Measurements from ENCODE around the gene EFL1. TPM values are rescaled to one million over a fixed set of nuclear protein-coding genes. Genes with fewer than 3 reads are reported as not detected.

EFL1 gene
- total RNA-seq, 5 donors from 2014 or later (not counting 1 experiment from before 2014, with no cell fraction given) = 16.5 to 22.0 (median 20.1) TPM

DNA sequence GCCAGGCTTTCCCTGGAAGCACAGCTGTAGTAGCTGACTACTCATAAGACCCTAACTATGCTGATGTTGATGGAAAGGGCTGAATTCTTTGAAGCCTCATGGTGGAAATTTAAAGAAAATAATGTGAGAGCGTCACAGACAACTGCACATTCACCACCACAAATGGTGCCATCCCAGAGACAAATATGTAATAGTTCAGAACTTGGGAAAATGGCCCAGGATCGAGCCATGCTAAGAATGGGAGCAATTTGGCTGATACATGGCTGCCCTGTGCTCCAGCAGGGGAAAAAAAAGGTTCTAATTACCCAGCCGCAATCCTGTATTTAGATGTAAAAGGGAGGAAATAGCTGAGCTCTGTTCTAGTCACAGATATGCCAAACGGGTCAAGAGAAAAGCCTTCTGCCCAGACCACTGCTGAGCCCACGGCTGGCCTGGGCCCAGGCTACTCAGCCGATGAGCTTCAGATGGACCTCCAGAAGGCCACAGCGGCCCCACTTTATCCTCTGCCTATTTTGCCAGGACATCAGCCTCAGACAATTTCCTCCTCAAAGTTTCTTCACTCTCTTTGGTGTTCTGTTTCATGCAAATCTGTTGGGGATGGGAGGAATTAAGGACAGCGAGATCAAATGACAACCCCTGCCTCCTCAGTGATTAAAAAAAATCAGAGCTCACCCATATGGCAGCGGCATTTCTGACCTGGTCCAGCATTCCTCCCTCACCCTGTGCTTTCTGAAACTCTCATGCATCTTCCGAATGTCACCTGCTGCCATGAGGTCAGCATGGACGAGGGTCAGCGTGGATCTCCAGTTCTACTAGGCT lies 162.2 kb downstream of the EFL1 start:
- Mint-ChIP-seq H3K27ac (no peak overlapping the region), H3K9me3 (no peaks in the 10 kb centered on the region), H3K36me3 (no peaks in the 10 kb centered on the region), H3K4me3 (no peak overlapping the region), H3K4me1 (no peaks in the 10 kb centered on the region), H3K27me3 (peaks cover 3 to 13% of the 10 kb centered on the region in 2 donors)
- ChIA-PET POLR2A (no interaction called here), CTCF (interaction anchor here in 1 of 2 donors (0.7 kb wide), 1 partner anchor 8 kb away, joined by 5 read pairs; no protein-coding TSS in a partner anchor)
- WGBS (ENCODE audit: insufficient coverage) = 68% methylated on average over 7 of the region's 12 CpGs
- no peak for ATAC-seq (replicated peaks in 1 of 4)
- H3K36me3 ChIP-seq (ENCODE audit: control insufficient read depth in 2 of 2, extremely low read depth in 1 of 2, insufficient read depth in 1 of 2, low read length in 1 of 2) = no peaks in the 10 kb centered on the region
- H3K27ac ChIP-seq (ENCODE audit: low read length) = no peak overlapping the region
- peaks cover 0 to 6% of the 10 kb centered on the region in 2 experiments for H3K27me3 ChIP-seq (replicated peaks in 1 of 2; ENCODE audit: control insufficient read depth in 2 of 2, extremely low read depth in 1 of 2, insufficient read depth in 2 of 2, low read length in 1 of 2)
- H3K4me3 ChIP-seq (ENCODE audit: control insufficient read depth in 1 of 2, extremely low read depth in 1 of 2, low read length in 1 of 2) = no peak overlapping the region
- H3K4me1 ChIP-seq (ENCODE audit: control insufficient read depth in 1 of 2, extremely low read depth in 1 of 2, insufficient read depth in 2 of 2, low read length in 2 of 2) = no peaks in the 10 kb centered on the region
- no peaks in the 10 kb centered on the region for H3K9me3 ChIP-seq
- no peak for DNase-seq

GRCh38 chr15:82098674-82099073 lies 163.9 kb downstream of the EFL1 start:
- no peak for ATAC-seq (replicated peaks in 1 of 4)
- no peak for DNase-seq
- Mint-ChIP-seq H3K27me3 (peaks cover 0 to 13% of the 10 kb centered on the region in 2 donors), H3K4me3 (no peak overlapping the region), H3K4me1 (no peaks in the 10 kb centered on the region), H3K9me3 (peaks cover 0 to 6% (median 0%) of the 10 kb centered on the region in 3 donors), H3K36me3 (no peaks in the 10 kb centered on the region), H3K27ac (no peak overlapping the region)
- Histone ChIP-seq H3K4me3 (ENCODE audit: control insufficient read depth in 1 of 2, extremely low read depth in 1 of 2, low read length in 1 of 2) (no peak overlapping the region), H3K27me3 (replicated peaks in 1 of 2; ENCODE audit: control insufficient read depth in 2 of 2, extremely low read depth in 1 of 2, insufficient read depth in 2 of 2, low read length in 1 of 2) (peaks cover 0 to 7% of the 10 kb centered on the region in 2 experiments), H3K9me3 (no peaks in the 10 kb centered on the region), H3K36me3 (ENCODE audit: control insufficient read depth in 2 of 2, extremely low read depth in 1 of 2, insufficient read depth in 1 of 2, low read length in 1 of 2) (no peaks in the 10 kb centered on the region), H3K4me1 (ENCODE audit: control insufficient read depth in 1 of 2, extremely low read depth in 1 of 2, insufficient read depth in 2 of 2, low read length in 2 of 2) (no peaks in the 10 kb centered on the region), H3K27ac (ENCODE audit: low read length) (no peak overlapping the region)
- ChIA-PET CTCF (interaction anchor here (0.5 to 0.6 kb wide), 2 partner anchors 8 to 614 kb away, joined by 3 to 9 read pairs; no protein-coding TSS in a partner anchor), POLR2A (no interaction called here)
- WGBS (ENCODE audit: insufficient coverage) = 87% methylated on average over 15 of the region's 15 CpGs

DNA sequence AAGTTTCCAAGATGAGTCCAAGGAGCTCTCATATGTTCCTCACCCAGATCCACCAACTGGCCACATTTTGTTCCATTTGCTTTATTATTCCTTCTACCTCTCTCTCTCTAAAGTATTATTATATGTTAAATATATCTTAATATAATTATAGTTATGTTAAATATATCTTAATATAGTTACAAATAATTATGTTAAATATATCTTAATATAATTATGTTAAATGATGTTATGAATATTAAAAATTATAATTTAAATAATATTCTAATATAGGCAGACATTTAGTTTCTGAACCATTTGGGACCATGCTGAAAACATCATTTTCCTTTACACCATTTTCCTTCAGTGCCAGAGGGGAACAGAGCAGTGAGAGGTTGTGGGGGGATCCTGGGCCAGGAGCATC lies 166.7 kb downstream of the EFL1 start:
- CTCF ChIA-PET = no interaction called here
- Mint-ChIP-seq H3K9me3 (peaks cover 0 to 10% (median 0%) of the 10 kb centered on the region in 3 donors), H3K27ac (no peak overlapping the region), H3K27me3 (peaks cover 3 to 8% of the 10 kb centered on the region in 2 donors), H3K4me1 (no peaks in the 10 kb centered on the region), H3K36me3 (no peaks in the 10 kb centered on the region), H3K4me3 (no peak overlapping the region)
- ATAC-seq (replicated peaks in 1 of 4) (no peak), DNase-seq (no peak)
- H3K4me1 ChIP-seq (ENCODE audit: control insufficient read depth in 1 of 2, extremely low read depth in 1 of 2, insufficient read depth in 2 of 2, low read length in 2 of 2) = no peaks in the 10 kb centered on the region
- no peaks in the 10 kb centered on the region for H3K9me3 ChIP-seq
- POLR2A ChIA-PET = no interaction called here
- no peaks in the 10 kb centered on the region for H3K36me3 ChIP-seq (ENCODE audit: control insufficient read depth in 2 of 2, extremely low read depth in 1 of 2, insufficient read depth in 1 of 2, low read length in 1 of 2)
- no peak overlapping the region for H3K4me3 ChIP-seq (ENCODE audit: control insufficient read depth in 1 of 2, extremely low read depth in 1 of 2, low read length in 1 of 2)
- peaks cover 0 to 7% of the 10 kb centered on the region in 2 experiments for H3K27me3 ChIP-seq (replicated peaks in 1 of 2; ENCODE audit: control insufficient read depth in 2 of 2, extremely low read depth in 1 of 2, insufficient read depth in 2 of 2, low read length in 1 of 2)
- no peak overlapping the region for H3K27ac ChIP-seq (ENCODE audit: low read length)

DNA sequence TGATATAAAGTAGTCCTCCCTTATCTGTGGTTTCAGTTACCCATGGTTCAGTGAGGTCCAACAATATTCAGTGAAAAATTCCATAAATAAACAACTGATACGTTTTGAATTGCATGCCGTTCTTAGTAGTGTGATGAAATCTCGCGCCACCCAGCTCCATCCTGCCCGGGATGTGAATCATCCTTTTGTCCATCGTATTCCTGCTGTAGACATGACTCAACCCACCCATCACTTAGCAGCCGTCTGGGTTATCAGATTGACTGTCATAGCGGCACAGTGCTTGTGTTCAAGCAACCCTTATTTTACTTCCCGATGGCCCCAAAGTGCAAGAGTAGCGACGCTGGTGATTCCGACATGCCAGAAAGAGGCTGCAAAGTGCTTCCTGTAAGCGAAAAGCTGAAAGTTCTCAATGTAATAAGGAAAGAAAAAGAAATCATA lies 168.7 kb downstream of the EFL1 start:
- Histone ChIP-seq H3K4me1 (ENCODE audit: control insufficient read depth in 1 of 2, extremely low read depth in 1 of 2, insufficient read depth in 2 of 2, low read length in 2 of 2) (no peaks in the 10 kb centered on the region), H3K4me3 (ENCODE audit: control insufficient read depth in 1 of 2, extremely low read depth in 1 of 2, low read length in 1 of 2) (no peak overlapping the region), H3K27me3 (replicated peaks in 1 of 2; ENCODE audit: control insufficient read depth in 2 of 2, extremely low read depth in 1 of 2, insufficient read depth in 2 of 2, low read length in 1 of 2) (peaks cover 0 to 7% of the 10 kb centered on the region in 2 experiments), H3K27ac (ENCODE audit: low read length) (no peak overlapping the region), H3K36me3 (ENCODE audit: control insufficient read depth in 2 of 2, extremely low read depth in 1 of 2, insufficient read depth in 1 of 2, low read length in 1 of 2) (no peaks in the 10 kb centered on the region), H3K9me3 (no peaks in the 10 kb centered on the region)
- DNase-seq (no peak), ATAC-seq (replicated peaks in 1 of 4) (no peak)
- H3K27ac Mint-ChIP-seq = no peak overlapping the region
- ChIA-PET POLR2A (no interaction called here), CTCF (no interaction called here)
- H3K4me3 Mint-ChIP-seq = no peak overlapping the region
- H3K4me1 Mint-ChIP-seq = no peaks in the 10 kb centered on the region
- H3K27me3 Mint-ChIP-seq = peaks cover 0 to 3% of the 10 kb centered on the region in 2 donors
- H3K36me3 Mint-ChIP-seq = no peaks in the 10 kb centered on the region
- peaks cover 0 to 10% (median 0%) of the 10 kb centered on the region in 3 donors for H3K9me3 Mint-ChIP-seq
- 96% methylated on average over 9 of the region's 13 CpGs for WGBS (ENCODE audit: insufficient coverage)

- no peak overlapping the region for H3K27ac Mint-ChIP-seq
Observed at GRCh38 chr15:82093325-82093724, 169.2 kb downstream of the EFL1 start.

GRCh38 chr15:82091636-82092140 lies 170.8 kb downstream of the EFL1 start:
- Histone ChIP-seq H3K4me1 (ENCODE audit: control insufficient read depth in 1 of 2, extremely low read depth in 1 of 2, insufficient read depth in 2 of 2, low read length in 2 of 2) (no peaks in the 10 kb centered on the region), H3K36me3 (ENCODE audit: control insufficient read depth in 2 of 2, extremely low read depth in 1 of 2, insufficient read depth in 1 of 2, low read length in 1 of 2) (no peaks in the 10 kb centered on the region), H3K27me3 (replicated peaks in 1 of 2; ENCODE audit: control insufficient read depth in 2 of 2, extremely low read depth in 1 of 2, insufficient read depth in 2 of 2, low read length in 1 of 2) (peaks cover 0 to 12% of the 10 kb centered on the region in 2 experiments), H3K4me3 (ENCODE audit: control insufficient read depth in 1 of 2, extremely low read depth in 1 of 2, low read length in 1 of 2) (no peak overlapping the region), H3K27ac (ENCODE audit: low read length) (no peak overlapping the region), H3K9me3 (no peaks in the 10 kb centered on the region)
- Mint-ChIP-seq H3K27ac (no peak overlapping the region), H3K4me3 (no peak overlapping the region), H3K36me3 (no peaks in the 10 kb centered on the region), H3K27me3 (peaks cover 3 to 5% of the 10 kb centered on the region in 2 donors), H3K9me3 (peaks cover 0 to 10% (median 0%) of the 10 kb centered on the region in 3 donors), H3K4me1 (no peaks in the 10 kb centered on the region)
- 48% methylated on average over 2 of the region's 3 CpGs for WGBS (ENCODE audit: insufficient coverage)
- no peak for DNase-seq
- POLR2A ChIA-PET = no interaction called here
- CTCF ChIA-PET = interaction anchor here (0.6 to 1.3 kb wide), 2 partner anchors 16 to 17 kb away, joined by 3 to 4 read pairs; no protein-coding TSS in a partner anchor
- ATAC-seq (replicated peaks in 1 of 4) = no peak

More at GRCh38 chr15:82093325-82093724, 169.2 kb downstream of the EFL1 start:
- no CpG with 5 or more reads among the region's 5 CpGs for WGBS (ENCODE audit: insufficient coverage)
- Histone ChIP-seq H3K27me3 (replicated peaks in 1 of 2; ENCODE audit: control insufficient read depth in 2 of 2, extremely low read depth in 1 of 2, insufficient read depth in 2 of 2, low read length in 1 of 2) (peaks cover 0 to 7% of the 10 kb centered on the region in 2 experiments), H3K9me3 (no peaks in the 10 kb centered on the region), H3K36me3 (ENCODE audit: control insufficient read depth in 2 of 2, extremely low read depth in 1 of 2, insufficient read depth in 1 of 2, low read length in 1 of 2) (no peaks in the 10 kb centered on the region), H3K27ac (ENCODE audit: low read length) (no peak overlapping the region), H3K4me1 (ENCODE audit: control insufficient read depth in 1 of 2, extremely low read depth in 1 of 2, insufficient read depth in 2 of 2, low read length in 2 of 2) (no peaks in the 10 kb centered on the region), H3K4me3 (ENCODE audit: control insufficient read depth in 1 of 2, extremely low read depth in 1 of 2, low read length in 1 of 2) (no peak overlapping the region)
- ATAC-seq (replicated peaks in 1 of 4) (no peak), DNase-seq (no peak)
- ChIA-PET CTCF (no interaction called here), POLR2A (no interaction called here)
- peaks cover 0 to 10% (median 0%) of the 10 kb centered on the region in 3 donors for H3K9me3 Mint-ChIP-seq
- H3K4me3 Mint-ChIP-seq = no peak overlapping the region
- no peaks in the 10 kb centered on the region for H3K36me3 Mint-ChIP-seq
- no peaks in the 10 kb centered on the region for H3K4me1 Mint-ChIP-seq
- peaks cover 0 to 3% of the 10 kb centered on the region in 2 donors for H3K27me3 Mint-ChIP-seq
